Neural cell (in vitro differentiated cells): ENCODE measurements around the gene C10orf53. TPM values are rescaled to one million over a fixed set of nuclear protein-coding genes. Genes with fewer than 3 reads are reported as not detected.

ENCODE experiments used
- H2AFZ ChIP-seq: fragments of 200-600, 300-800 bp; sonication (generic), shearing (Covaris generic); 2 replicates; pipeline ENCODE4 v1.6.0; 2014; ENCODE audit warnings: low read depth, mild to moderate bottlenecking, antibody characterized with exemption, low read length, moderate library complexity
- H3F3A ChIP-seq: fragments of 200-600 bp; shearing (Covaris generic); 2 replicates; pipeline ENCODE4 v1.6.1; 2016; ENCODE audit warnings: mild to moderate bottlenecking, moderate library complexity, mixed read lengths, antibody characterized with exemption, low read length; ENCODE audit not compliant: insufficient read depth, poor library complexity, severe bottlenecking
- H3K27ac ChIP-seq: fragments of 200-600, 300-800 bp; sonication (generic), shearing (Covaris generic); 2 replicates; pipeline ENCODE4 v1.5.1; 2014; ENCODE audit warnings: mild to moderate bottlenecking, low read length, moderate library complexity
- H3K27me3 ChIP-seq: fragments of 300-800, 200-600 bp; sonication (generic), shearing (Covaris generic); 2 replicates; pipeline ENCODE4 v1.6.0; 2014; ENCODE audit warnings: mild to moderate bottlenecking, low read depth, low read length, moderate library complexity; ENCODE audit not compliant: insufficient read depth
- H3K36me3 ChIP-seq: fragments of 300-800, 200-600 bp; sonication (generic), shearing (Covaris generic); 2 replicates; pipeline ENCODE4 v1.5.1; 2014; ENCODE audit warnings: mild to moderate bottlenecking, antibody characterized with exemption, low read length, moderate library complexity; ENCODE audit not compliant: insufficient read depth
- H3K4me2 ChIP-seq: fragments of 300-800, 200-600 bp; sonication (generic), shearing (Covaris generic); 2 replicates; pipeline ENCODE4 v1.6.0; 2014; ENCODE audit warnings: mild to moderate bottlenecking, low read length
- H3K4me3 ChIP-seq: fragments of 300-800, 200-600 bp; sonication (generic), shearing (Covaris generic); 2 replicates; pipeline ENCODE4 v1.5.1; 2014; ENCODE audit warnings: mild to moderate bottlenecking, low read length, moderate library complexity
- H3K79me2 ChIP-seq: fragments of 200-600 bp; shearing (Covaris generic); replicated peaks from 2 replicates; pipeline ENCODE4 v1.6.0; 2014; ENCODE audit warnings: mild to moderate bottlenecking, low read length, moderate library complexity; ENCODE audit not compliant: insufficient read depth
- H3K9ac ChIP-seq: fragments of 300-800, 200-600 bp; sonication (generic), shearing (Covaris generic); 2 replicates; pipeline ENCODE4 v1.6.1; 2016; ENCODE audit warnings: mild to moderate bottlenecking, low read length, mixed read lengths
- H3K9me2 ChIP-seq: fragments of 200-600 bp; shearing (Covaris generic); 2 replicates; pipeline ENCODE4 v1.6.1; 2016; ENCODE audit warnings: mild to moderate bottlenecking, low read length, mixed read lengths; ENCODE audit not compliant: insufficient read depth
- H3K9me3 ChIP-seq: fragments of 200-600, 300-800 bp; sonication (generic), shearing (Covaris generic); 2 replicates; pipeline ENCODE4 v1.6.1; 2016; ENCODE audit warnings: mild to moderate bottlenecking, mixed run types, low read length, moderate library complexity, mixed read lengths
- H4K20me1 ChIP-seq: fragments of 200-600 bp; shearing (Covaris generic); 2 replicates; pipeline ENCODE4 v1.6.1; 2016; ENCODE audit warnings: mild to moderate bottlenecking, mixed run types; ENCODE audit not compliant: insufficient read depth
- CTCF ChIP-seq: fragments of 450-650 bp; IDR thresholded peaks from 2 replicates; pipeline ENCODE4 v1.5.1; 2014; ENCODE audit warnings: antibody characterized with exemption, mild to moderate bottlenecking, moderate library complexity; ENCODE audit not compliant: poor library complexity, severe bottlenecking
- EP300 ChIP-seq: fragments of 450-650 bp; conservative IDR thresholded peaks from 2 replicates; pipeline ENCODE4 v1.6.1; 2014; ENCODE audit warnings: antibody characterized with exemption, mild to moderate bottlenecking, moderate library complexity; ENCODE audit not compliant: poor library complexity, severe bottlenecking
- EZH2 ChIP-seq: fragments of 200-600, 300-800 bp; shearing (Covaris generic), sonication (generic); IDR thresholded peaks from 2 replicates; pipeline ENCODE4 v1.6.1; 2014; ENCODE audit warnings: antibody characterized with exemption, low read length, borderline replicate concordance, mild to moderate bottlenecking; ENCODE audit not compliant: insufficient read depth, poor library complexity, severe bottlenecking
- MXI1 ChIP-seq: fragments of 450-650 bp; conservative IDR thresholded peaks from 2 replicates; pipeline ENCODE4 v1.6.1; 2014; ENCODE audit warnings: antibody characterized with exemption, mild to moderate bottlenecking; ENCODE audit not compliant: poor library complexity, severe bottlenecking
- POLR2AphosphoS5 ChIP-seq: IDR thresholded peaks from 2 replicates; pipeline ENCODE4 v1.6.1; 2012
- RAD21 ChIP-seq: fragments of 450-650 bp; conservative IDR thresholded peaks from 2 replicates; pipeline ENCODE4 v1.6.1; 2014; ENCODE audit warnings: antibody characterized with exemption, mild to moderate bottlenecking, moderate library complexity
- REST ChIP-seq: IDR thresholded peaks from 2 replicates; pipeline ENCODE4 v1.6.1; 2012; ENCODE audit warnings: borderline replicate concordance
- SMC3 ChIP-seq: fragments of 450-650 bp; conservative IDR thresholded peaks from 2 replicates; pipeline ENCODE4 v1.6.1; 2014; ENCODE audit warnings: antibody characterized with exemption, mild to moderate bottlenecking, moderate library complexity; ENCODE audit not compliant: poor library complexity
- TAF1 ChIP-seq: IDR thresholded peaks from 2 replicates; pipeline ENCODE4 v1.6.1; 2012; ENCODE audit warnings: low read depth
- polyA minus RNA-seq: library from RNA; depleted of rRNA, polyadenylated mRNA; stranded (reverse); fragments of >200 nt; gene quantifications from 2 replicates; pipeline ENCODE4 v1.2.3, GENCODE V29; 2014
- polyA plus RNA-seq: library from polyadenylated mRNA; depleted of rRNA; stranded (reverse); fragments of >200 nt; gene quantifications from 2 replicates; pipeline ENCODE4 v1.2.3, GENCODE V29; 2014

Gene C10orf53
- polyA plus RNA-seq = not detected in 2 replicates
- polyA minus RNA-seq = not detected in 2 replicates

- TF ChIP-seq POLR2AphosphoS5 (no peak), CTCF (no peak), EP300 (no peak), SMC3 (no peak), REST (no peak), TAF1 (no peak), EZH2 (no peak), RAD21 (no peak), MXI1 (no peak)
- no peaks in the 10 kb centered on the region for H3K9me2 ChIP-seq
- H3K36me3 ChIP-seq = no peaks in the 10 kb centered on the region
- H2AFZ ChIP-seq = no peak within 1 kb of the TSS
- no peaks in the 10 kb centered on the region for H3K79me2 ChIP-seq
- peak within 1 kb of the TSS; percentile 59 for H3K4me3 ChIP-seq
- H3K9me3 ChIP-seq = no peaks in the 10 kb centered on the region
- peak within 1 kb of the TSS; percentile 8 for H3K4me2 ChIP-seq
- H3K27me3 ChIP-seq = no peaks in the 10 kb centered on the region
- no peak within 1 kb of the TSS for H3K27ac ChIP-seq
- no peak within 1 kb of the TSS for H3K9ac ChIP-seq
- no peaks in the 10 kb centered on the region for H3F3A ChIP-seq
- H4K20me1 ChIP-seq = no peaks in the 10 kb centered on the region
These were observed at the start of gene C10orf53 for GRCh38 chr10:49679480-49679893. Gene C10orf53 (plus strand): TSS chr10:49679651. CDS start chr10:49679698, 47 bp downstream.

- Histone ChIP-seq H3K36me3 (no peaks in the 10 kb centered on the region), H2AFZ (no peak overlapping the region), H3K27ac (no peak overlapping the region), H3F3A (no peaks in the 10 kb centered on the region), H3K9me2 (no peaks in the 10 kb centered on the region), H3K4me3 (no peak overlapping the region), H3K9me3 (no peaks in the 10 kb centered on the region), H3K4me2 (no peak overlapping the region), H4K20me1 (no peaks in the 10 kb centered on the region), H3K27me3 (no peaks in the 10 kb centered on the region), H3K9ac (no peak overlapping the region), H3K79me2 (no peaks in the 10 kb centered on the region)
- TF ChIP-seq RAD21 = no peak
- no peak for TF ChIP-seq TAF1
- TF ChIP-seq REST = no peak
- no peak for TF ChIP-seq EZH2
- no peak for TF ChIP-seq CTCF
- no peak for TF ChIP-seq MXI1
- TF ChIP-seq EP300 = no peak
- no peak for TF ChIP-seq POLR2AphosphoS5
- TF ChIP-seq SMC3 = no peak
These were observed 47.5 kb upstream of the C10orf53 start for GRCh38 chr10:49631975-49632374.
